ENCODE results near the gene TEX51.

TEX51 gene

DNA sequence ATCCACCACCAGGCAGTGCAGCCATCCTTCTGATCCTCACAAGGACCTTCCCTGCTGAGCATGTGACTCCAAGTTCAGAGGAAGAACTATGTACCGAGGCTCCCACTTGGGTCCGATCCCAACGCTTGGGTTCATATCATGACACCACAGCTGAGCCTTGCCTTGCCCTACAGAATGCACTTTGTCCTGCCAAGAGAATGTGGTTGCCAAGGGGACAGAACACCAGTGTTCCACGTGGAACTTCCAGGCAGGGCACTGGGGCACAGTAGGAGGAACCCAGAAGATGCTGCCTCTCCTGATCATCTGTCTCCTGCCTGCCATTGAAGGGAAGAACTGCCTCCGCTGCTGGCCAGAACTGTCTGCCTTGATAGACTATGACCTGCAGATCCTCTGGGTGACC lies at the start of gene TEX51:
Gene TEX51 (plus strand): TSS at position 255 of the 400 bp plus-strand sequence. CDS start 29 bp downstream, at position 284.
- DNase-seq, result no peak

DNA sequence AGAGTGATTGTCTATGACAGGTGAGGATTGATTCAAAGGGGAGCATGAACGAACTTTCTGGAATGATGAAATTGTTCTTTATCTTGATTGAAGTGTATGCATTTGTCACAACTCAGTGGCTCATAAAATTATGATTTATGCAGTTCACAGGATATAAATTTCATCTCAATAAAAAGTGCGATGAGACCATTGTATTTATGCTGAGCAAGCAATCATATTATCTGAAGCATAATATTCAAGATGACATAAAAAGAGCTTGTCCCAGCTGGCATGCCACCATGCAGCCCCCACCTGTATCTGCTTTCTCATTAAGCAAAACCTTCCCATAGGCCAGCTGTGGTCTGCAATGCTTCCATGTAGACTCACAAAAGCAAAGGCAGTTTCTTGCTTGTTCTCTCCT lies 49.6 kb upstream of the TEX51 start:
- no peak for DNase-seq

DNA sequence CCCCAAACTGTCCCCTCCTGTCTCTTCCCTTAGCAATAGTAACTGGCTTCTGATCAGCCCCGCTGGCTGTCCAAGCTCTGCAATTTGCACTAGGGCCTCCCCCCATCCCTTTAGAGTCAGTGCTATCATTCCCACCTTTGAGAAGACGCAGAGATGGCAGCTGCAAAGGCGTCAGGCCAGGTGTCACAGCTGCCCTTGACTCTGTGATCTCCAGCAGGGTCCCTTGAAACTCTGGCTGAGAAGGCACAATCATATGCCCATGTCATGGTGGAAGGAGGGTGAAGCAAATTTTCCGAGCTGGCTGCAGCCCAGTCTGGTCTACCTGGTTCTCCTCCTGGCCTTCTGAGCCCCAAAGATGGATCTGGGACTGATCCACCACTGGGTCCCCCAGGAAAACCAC lies 49.2 kb upstream of the TEX51 start:
- no peak for DNase-seq

DNA sequence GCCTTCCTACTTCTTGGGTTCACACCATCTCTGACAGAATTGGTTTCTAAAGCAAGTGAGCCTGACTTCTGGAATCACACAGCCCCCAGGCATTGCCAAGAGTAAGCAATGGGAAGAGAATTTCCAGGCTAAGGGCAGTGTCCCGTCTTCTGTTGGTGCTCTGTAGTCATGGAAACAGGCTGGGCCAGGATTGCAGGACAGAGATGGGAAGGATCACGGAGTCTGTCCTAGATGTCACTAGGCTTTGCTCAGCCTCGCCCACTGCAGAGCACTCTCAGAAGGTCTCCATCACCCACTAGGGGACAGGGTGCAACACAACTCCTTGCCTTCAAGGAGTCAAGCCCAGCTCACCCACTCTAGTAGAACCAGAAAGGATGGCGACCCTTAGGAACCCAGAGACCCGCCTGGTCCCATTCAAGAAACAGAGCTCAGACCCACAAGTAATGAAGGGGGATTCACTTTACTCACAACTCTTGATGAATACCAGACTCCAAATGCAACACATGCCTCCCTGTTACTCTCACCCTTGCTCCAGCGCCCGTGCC lies 48.6 kb upstream of the TEX51 start:
- no peak for DNase-seq

DNA sequence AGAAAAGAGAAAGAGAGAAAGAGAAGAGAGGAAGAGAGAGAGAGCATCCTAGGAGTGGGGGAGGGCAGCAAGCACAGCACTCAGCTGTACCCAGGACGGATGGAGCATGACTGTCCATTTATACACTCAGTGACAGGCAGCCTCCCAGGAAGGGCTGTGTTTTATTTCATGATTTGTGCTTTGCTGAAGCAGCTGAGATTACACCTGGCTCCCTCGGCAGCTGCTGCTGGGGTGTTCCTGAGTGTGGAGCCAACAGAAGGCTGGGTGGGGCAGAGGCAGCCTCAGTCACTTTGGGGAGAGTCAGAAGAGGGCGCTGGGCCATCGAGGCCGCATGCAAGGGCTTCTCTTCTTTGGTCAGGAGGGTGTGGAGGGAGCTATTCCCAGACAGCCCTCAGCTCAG lies 47.8 kb upstream of the TEX51 start:
- no peak for DNase-seq

DNA sequence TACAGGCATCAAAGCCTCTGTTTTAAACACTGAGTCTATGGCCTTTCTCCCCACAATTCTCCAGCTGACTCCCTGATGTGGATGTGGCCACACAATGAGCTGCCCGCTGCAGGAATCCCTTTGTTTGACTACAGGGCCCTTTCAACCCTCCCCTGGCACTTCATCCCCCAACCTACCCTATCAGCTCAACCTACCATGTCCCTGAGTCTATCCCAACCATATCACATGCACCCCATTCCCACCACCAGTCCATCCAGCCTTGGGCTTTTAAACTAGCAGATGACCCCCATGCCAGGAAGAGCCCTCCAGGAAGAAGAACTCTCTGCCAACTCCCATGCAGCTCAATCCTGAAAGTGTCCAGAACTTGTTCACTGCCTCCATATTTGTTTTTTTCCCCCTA lies 46.9 kb upstream of the TEX51 start:
- no peak for DNase-seq

DNA sequence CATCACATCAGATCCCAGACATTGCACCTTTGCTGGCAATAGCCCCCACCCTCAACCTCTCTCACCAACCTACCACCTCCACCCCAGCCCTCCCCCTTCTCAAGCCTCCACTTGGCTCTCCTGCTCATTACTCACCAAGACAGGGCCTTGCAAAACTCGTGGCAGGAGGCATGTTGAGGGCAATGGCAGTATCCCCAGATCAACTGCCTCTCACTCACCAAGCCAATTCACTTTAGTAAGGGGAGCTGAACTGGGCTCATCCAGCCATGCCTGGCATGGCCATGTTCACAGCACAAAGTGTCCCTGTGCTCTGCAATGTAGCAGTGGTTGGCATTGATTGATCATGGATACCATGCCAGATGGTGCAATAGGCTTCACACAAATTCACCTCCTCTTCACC lies 46.3 kb upstream of the TEX51 start:
- no peak for DNase-seq

DNA sequence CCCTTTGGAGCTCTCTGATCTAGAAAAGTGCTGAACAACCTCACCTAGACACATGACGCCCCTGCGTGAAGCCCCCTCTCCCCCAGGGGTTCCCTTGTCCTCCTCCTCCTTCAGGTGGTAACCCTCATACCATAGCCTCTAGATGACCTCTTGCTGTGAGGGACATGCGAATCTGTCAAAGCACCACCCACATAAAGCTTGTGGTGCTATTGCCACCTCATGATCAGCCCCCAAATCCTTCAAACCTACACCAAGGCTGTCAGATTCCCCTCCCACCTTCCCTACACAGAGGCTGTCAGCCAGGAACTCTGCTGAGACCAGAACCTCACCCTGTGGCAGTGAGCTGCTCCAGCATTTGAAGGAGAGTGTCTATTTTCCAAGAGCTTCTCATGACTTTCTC lies 43.1 kb upstream of the TEX51 start:
- no peak for DNase-seq

DNA sequence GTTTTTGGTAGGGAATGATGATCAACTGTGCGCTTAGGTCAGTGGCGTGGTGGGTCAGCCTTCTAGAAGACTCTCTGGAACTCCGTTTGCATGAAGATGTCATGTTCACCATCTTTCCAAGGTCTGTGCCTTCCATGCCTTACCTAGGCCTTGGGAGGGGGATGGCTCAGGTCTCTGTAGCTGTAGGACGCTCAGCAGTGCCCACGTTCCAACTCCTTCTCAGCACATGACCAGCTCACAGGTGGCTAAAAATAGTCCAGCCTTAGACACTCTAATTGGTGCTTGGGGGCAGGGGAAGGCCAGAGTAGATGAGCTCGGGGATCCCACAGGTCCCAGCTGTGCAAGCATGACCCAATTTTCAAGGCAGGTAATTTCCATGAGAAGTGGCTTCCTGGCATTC lies 42.3 kb upstream of the TEX51 start:
- DNase-seq, result no peak

DNA sequence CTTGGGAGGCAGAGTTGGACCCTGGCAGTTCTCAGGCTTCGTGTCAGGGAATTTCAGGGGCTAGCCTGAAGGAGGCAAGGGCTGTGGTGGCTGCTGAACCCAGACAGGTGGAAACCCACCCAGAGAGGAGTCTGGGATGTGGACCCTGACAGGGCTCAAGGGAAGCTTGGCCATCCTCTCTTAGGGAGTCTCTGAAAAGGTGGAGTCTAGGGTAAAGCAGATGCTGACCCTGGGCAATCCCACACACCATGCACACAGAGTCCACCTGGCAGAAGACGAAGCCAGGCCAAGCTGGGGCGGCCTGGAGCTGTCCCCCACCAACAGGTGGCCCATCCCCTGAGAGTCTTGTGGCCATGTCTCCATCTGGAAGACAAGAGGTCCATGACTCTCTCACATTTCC lies 41.2 kb upstream of the TEX51 start:
- no peak for DNase-seq

DNA sequence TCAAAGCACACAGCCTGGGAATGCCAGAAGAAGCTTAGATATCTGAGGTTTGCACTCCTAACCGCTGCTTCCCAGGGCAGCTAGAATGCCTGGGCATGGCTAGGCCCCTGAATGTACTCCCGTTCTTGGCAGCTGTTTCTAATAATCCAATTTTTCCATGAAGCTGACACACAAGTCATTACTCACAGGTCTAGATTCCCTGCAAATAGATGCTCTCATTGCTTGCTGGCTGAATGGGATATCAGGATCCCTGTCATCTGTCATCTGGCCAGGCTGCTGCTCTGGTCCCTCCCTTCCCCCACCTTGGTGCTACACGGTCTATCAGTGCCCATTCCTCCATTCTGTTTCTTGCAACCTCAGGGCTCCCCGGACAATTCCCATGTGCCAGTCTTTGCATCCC lies 40.7 kb upstream of the TEX51 start:
- DNase-seq, result no peak

DNA sequence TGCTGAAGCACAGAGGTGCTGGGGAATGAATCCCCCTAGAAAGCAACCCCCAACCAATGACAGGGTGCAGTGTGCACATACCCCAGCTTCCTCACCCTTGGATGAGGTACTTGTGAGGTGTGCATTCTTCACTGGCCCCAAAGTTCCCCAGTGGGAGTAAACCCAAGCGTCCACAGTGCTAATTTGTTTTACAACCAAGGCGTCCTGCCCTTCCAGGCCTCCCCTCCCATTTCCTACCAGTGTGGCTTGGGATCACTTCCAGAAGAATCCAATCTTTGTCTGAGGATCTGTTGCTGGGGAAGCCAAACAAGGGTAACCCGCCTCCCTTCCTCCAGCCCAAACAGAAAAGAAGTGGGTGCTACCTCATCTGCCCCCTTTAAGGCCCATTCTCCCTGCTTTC lies 40.3 kb upstream of the TEX51 start:
- no peak for DNase-seq

DNA sequence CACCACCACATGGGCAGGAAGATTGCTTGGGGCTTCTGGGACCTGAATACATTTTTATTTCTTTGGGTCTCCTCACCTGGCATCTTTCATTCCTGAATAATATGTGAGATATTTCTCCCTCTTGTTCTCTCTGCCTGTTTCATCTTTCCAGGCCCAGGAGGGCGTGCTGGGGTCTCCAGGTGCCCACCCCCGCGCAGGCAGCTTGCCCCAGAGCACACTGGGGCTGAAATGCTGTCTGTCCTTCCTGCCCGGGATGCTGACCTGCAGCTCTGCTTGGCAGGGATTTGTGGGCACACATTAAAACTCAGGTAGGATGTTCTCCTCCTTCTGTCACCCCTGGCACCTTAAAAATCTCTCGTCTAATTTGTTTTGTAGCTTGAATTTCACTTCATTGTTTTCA lies 39.7 kb upstream of the TEX51 start:
- DNase-seq, result no peak

DNA sequence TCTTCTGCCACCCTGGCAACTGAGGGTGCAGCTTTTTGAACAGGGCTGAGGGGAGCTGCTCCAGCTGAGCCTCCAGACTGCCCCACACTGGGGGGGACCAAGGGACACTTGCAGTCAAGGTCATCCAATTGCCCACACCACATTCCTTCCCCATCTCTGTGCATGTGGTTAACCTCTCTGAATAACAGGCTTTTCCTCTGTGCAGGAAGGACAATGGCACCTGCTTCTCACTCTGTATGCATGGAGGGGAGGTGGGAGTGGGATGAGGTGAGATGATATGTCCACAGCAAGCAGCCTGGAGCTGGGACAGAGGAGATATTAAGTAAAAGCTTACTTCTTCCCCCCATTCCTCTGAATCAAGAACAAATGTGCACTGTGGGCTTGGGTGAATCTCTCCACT lies 39.1 kb upstream of the TEX51 start:
- DNase-seq, result no peak

DNA sequence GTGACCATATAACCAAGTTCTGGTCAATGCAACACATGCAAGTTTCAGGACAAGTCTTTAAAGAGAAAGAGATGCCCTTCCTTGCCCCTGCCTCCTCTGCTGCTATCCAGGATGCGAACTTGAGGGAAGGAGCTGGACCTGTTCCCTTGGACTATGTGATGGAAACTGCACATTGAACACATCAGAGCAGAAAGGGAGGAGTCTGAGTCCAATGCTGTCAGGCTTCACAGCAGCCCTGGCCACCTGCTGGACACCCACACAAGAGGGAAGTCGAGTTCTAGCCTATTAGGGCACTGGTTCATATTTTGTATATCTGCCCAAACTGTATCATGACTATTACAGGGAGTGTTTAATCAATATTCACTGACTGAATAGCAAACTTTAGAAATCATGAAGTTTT lies 38.3 kb upstream of the TEX51 start:
- DNase-seq, result no peak

DNA sequence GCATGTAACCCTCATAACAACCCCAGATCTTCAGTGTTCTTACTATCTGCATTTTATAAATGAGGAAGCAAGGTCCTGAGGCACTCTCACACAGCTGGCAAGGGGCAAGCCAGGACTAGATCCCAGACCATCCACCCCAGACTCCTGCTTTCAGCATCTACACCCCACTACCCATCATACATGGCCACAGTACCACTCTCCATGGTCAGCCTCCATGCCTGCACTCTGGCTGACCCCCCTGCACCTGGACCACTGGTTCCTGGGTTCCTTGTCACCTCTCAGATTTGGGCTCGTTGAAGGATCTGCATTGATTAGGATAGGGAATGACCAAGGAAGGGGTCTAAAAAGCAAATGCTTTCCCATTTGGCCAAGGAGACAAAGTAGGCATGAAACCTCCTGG lies 36.0 kb upstream of the TEX51 start:
- no peak for DNase-seq

DNA sequence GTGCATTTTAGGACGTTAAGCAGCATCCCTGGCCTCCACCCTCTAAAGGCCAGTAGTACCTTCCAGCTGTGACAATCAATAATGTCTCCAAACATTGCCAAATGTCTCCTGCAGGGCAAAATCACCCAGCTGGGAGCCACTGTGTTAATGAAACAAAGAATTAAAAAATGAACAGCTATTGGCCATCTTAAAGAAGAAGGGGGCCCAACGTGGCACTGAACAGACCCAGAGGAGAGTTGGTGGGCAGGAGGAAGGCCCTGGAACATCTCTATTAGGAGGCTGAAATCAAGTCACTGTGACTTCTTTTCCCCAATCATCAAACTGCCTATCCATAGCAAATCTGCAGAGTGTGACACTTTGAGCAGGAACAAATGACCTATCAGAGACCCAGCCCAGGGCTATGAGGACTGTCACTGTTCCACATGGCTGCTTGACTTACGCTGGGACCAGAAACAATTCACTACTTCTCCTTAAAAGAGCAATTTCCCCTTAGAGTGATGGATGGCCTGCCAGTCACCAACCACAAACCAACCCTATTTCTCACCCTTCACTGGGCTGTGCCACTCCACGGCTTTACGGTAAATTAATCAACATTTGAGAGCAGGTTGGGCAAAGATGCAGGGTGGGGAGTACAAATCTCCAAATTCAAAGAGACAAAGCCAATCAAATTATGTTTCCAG lies 35.2 kb upstream of the TEX51 start:
- DNase-seq, result no peak

DNA sequence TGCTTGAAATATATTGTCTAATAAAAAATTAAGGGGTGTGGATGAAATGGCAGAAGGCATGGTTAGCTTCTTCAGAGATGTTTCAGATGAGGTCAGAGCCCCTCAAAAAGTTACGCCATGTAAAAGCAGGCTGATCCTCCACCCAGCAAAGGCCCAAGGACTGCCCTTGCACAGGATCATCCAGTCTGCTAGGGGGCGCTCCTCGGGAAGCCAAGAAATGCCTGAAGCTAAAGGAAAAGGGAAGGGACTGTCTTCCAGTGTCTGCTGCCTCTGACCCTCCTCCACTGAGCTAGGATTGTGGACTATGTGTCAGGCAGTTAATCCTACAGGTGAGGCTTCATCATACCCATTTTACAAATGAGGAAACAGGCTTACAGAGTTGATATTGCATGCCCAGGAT lies 33.8 kb upstream of the TEX51 start:
- no peak for DNase-seq

DNA sequence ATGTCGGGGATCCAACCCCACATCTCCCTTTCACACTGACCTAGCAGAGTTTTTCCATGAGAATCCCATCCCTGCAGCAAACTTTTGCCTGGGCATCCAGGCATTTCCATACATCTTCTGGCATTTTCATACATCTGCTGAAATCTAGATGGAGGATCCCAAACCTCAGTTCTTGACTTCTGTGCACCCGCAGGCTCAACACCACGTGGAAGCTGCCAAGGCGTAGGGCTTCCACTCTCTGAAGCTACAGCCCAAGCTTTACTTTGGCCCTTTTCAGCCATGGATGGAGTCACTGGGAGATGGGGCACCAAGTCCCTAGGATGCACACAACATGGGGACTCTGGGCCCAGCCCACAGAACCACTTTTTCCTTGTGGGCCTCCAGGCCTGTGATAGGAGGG lies 32.2 kb upstream of the TEX51 start:
- DNase-seq, result no peak

DNA sequence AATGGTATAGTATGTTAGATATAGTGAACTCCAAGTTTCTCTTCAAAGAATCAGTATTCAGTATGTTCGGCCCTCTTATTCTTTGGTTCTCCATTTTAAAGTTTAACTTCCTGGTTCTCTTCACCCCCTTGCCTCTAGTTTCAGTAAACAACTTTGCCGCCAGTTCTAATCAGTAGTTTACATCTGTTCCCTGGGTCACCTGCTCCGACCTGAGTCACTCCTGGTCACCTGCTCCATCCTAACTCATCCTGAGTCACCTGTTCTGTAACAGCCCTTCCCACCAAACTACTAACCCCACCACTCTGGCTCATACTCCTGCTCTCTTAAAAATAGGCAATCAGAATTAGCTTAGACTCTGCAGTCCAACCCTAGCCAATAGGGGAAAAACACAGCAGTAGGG lies 23.7 kb upstream of the TEX51 start:
- DNase-seq, result no peak

DNA sequence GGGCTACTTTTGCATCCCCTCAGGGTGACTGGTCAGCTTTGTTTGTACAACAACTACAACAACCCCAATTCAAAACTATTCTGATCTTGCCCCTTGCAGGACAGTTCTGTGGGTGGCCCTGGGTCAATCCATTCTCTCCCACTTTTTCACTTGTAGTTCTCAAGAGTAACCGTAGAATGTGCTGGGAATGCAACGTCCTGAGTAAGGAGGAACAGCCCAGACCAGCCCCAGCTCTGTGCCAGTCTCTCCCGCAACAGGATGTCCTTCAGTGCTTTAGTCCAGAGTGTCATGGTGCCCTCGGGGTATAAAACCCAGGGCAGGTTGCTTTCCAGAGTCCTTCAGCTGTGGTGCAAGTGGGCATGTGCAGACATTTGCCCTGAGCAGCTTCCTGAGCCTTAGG lies 22.1 kb upstream of the TEX51 start:
- DNase-seq, result no peak

DNA sequence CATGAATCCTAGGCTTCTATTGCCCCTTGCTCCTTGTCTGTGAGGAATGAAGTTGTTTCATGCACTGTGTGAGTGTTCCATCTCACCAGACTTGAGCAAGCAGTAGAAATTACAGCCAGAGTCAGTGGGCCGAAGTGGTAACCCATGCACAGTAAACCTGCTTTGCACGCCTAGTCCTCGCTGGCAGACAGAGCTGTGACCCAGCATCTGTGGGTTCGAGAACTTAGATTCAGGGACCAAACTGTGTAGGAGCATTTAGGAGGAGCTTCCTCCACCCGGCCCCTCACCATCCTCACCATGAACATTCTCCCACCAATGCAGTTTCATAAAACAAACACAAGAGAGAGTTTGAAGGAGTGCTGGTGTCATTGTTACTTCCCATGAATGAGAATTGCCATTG lies 21.6 kb upstream of the TEX51 start:
- no peak for DNase-seq

DNA sequence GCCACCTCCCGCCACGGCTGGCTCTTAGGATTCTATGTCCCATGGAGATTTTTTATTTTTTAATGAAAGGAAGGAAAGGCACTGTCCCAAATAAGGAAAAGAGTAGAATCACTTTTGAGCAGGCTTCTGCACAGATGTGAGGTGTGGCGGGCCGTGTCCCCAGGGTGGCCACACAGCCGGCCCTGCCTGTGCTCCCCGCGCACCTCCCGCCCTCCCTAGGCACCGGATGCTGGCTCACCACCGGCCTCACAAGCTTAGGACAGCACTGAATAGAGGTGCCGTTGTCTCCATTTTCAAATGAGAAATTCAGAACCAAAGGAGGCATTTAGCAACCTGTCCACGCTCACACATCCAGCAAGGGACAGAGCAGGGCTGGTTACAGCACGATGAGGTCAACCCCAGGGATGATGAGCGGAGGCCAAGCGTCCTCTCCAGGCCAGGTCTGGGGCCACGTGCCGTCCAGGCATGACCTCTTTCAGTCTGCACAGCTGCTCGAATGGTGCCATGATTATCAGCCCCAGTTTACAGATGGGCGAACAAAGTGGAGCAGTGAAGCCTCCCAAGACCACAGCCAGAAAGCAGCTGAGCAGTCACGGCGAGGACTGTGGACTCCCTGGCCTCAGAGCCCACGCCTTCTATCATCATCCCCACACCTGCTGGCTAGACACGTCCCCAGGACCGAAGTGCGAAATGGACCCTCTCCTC lies 20.7 kb upstream of the TEX51 start:
- DNase-seq, result no peak

DNA sequence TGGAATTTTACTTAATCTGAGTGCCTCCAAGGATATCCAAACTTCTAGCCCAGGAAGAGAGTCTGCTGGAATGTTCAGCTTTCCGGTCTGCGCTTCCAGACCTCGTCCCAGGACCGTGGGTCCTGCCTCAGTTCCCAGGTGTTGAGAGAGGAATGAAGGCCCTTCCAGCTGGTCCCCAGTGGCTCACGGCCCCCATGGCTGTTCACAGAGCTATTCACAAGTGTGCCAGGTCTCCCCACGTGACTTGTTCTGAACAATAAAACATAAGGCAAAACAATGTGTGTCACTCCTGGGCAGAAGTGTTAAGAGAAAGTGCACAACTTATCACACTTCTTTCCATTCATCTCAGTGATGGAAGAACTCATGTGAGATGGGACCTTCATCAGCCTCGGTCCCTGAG lies 20.1 kb upstream of the TEX51 start:
- no peak for DNase-seq

Data from CD4-positive, alpha-beta T cell treated with Interleukin-10 for 1 hour (primary cell).